Measurements from ENCODE around the gene CCDC85A. TPM values are rescaled to one million over a fixed set of nuclear protein-coding genes. Genes with fewer than 3 reads are reported as not detected.

The CCDC85A gene
- total and polyA plus RNA-seq, 2 of the 4 experiments (the other 2 are of a cell fraction): 1.1 to 2.2 TPM

- no peaks in the 10 kb centered on the region for H3K27me3 ChIP-seq (ENCODE audit: control insufficient read depth, insufficient read depth, low read length)
- H3K4me2 ChIP-seq (ENCODE audit: low read depth, low read length): no peak overlapping the region
- no CpG with 5 or more reads among the region's 2 CpGs for WGBS, 2 experiments (ENCODE audit: extremely low coverage in 2 of 2, insufficient read length in 1 of 2)
- ATAC-seq (ENCODE audit: low read depth) (no peak), DNase-seq (no peak)
- dilution Hi-C loops (cut with HindIII; ENCODE audit: low sequenced_read_pairs, unreplicated experiment): no loop called here
- no peak overlapping the region for H3K56ac ChIP-seq (ENCODE audit: extremely low read depth, insufficient read depth, low read length)
- H3K4me1 ChIP-seq (ENCODE audit: control insufficient read depth, insufficient read depth, low read length): no peaks in the 10 kb centered on the region
- H3K9ac ChIP-seq (ENCODE audit: low read depth, low read length): no peak overlapping the region
- no peak overlapping the region for H3K4ac ChIP-seq (ENCODE audit: low read depth, low read length)
- H3K14ac ChIP-seq (replicated peaks; ENCODE audit: low read depth, low read length): no peak overlapping the region
- no peak overlapping the region for H2BK120ac ChIP-seq (ENCODE audit: low read depth, low read length)
- TF ChIP-seq RCOR1 (IDR thresholded peaks at IDR 0.05; ENCODE audit: insufficient replicate concordance, low read length): no peak
- TF ChIP-seq MAFK (IDR thresholded peaks at IDR 0.05; ENCODE audit: low read depth, low read length): no peak
- no peak for TF ChIP-seq MAZ (IDR thresholded peaks at IDR 0.05; ENCODE audit: borderline replicate concordance, low read depth, low read length)
- no peak for TF ChIP-seq FOS (IDR thresholded peaks at IDR 0.05; ENCODE audit: low read depth, low read length)
- CTCF ChIA-PET: no interaction called here
- H3K4me3 ChIP-seq (ENCODE audit: insufficient read depth, low read depth, low read length): no peak overlapping the region
- no peaks in the 10 kb centered on the region for H4K20me1 ChIP-seq (ENCODE audit: insufficient read depth, low read length)
- no peak overlapping the region for H2AFZ ChIP-seq (replicated peaks; ENCODE audit: low read length, poor library complexity)
- H3K79me1 ChIP-seq (ENCODE audit: low read depth in 1 of 2, low read length in 2 of 2): no peaks in the 10 kb centered on the region
- in situ Hi-C loops (cut with MboI; ENCODE audit: low sequenced_read_pairs): no loop called here
- H2BK20ac ChIP-seq (ENCODE audit: low read depth, low read length): no peak overlapping the region
- H3K27ac ChIP-seq (ENCODE audit: insufficient read depth, low read length): no peak overlapping the region
- H4K5ac ChIP-seq (ENCODE audit: low read depth, low read length): no peak overlapping the region
- no TSS peak for BruUV-seq (replicated peaks)
- no peaks in the 10 kb centered on the region for H3K9me3 ChIP-seq (ENCODE audit: control insufficient read depth, insufficient read depth, low read length)
- intact Hi-C loops (cut with micrococcal nuclease): no loop called here
- no peak overlapping the region for H4K91ac ChIP-seq (ENCODE audit: insufficient read depth, low read depth, low read length)
- no peak overlapping the region for H3K23ac ChIP-seq (ENCODE audit: low read depth, low read length)
- no peak overlapping the region for H2BK5ac ChIP-seq (ENCODE audit: low read depth, low read length, poor library complexity, severe bottlenecking)
- H4K8ac ChIP-seq (ENCODE audit: low read depth in 2 of 2, low read length in 2 of 2): no peak overlapping the region
- no peak overlapping the region for H3K18ac ChIP-seq (ENCODE audit: low read depth, low read length)
- H3K36me3 ChIP-seq (ENCODE audit: control insufficient read depth, insufficient read depth, low read length): no peaks in the 10 kb centered on the region
- H2BK15ac ChIP-seq (ENCODE audit: low read depth, low read length): no peak overlapping the region
- H3K9me1 ChIP-seq (ENCODE audit: insufficient read depth, low read length): no peaks in the 10 kb centered on the region
- POLR2A ChIA-PET (ENCODE audit: unreplicated experiment): no interaction called here
- H2AK5ac ChIP-seq (ENCODE audit: low read depth, low read length): no peak overlapping the region
- H2AK9ac ChIP-seq (replicated peaks; ENCODE audit: low read depth, low read length, poor library complexity): no peak overlapping the region
These were observed 12.8 kb upstream of the CCDC85A start for GRCh38 chr2:56170988-56171387.

Data from IMR-90 (cell line).